Fibroblast of the aortic adventitia (primary cell): ENCODE data around the gene SLC37A1. TPM values are rescaled to one million over a fixed set of nuclear protein-coding genes. Genes with fewer than 3 reads are reported as not detected.

ENCODE experiments used
- DNase-seq: peaks from one replicate; pipeline ENCODE4 v3.0.0-alpha.2; 2010; ENCODE audit warnings: low read depth
- H3K4me3 ChIP-seq: 2 replicates; pipeline ENCODE4 v1.5.1; 2011; ENCODE audit warnings: low read depth, mild to moderate bottlenecking, control low read depth, low read length, moderate library complexity
- total RNA-seq: library from RNA; depleted of rRNA; stranded (reverse); fragments of >200 nt; gene quantifications from 2 replicates; pipeline ENCODE4 v1.2.3, GENCODE V29; 2012; ENCODE audit warnings: low replicate concordance
- TF ChIP-seq, protein P1 (sequence below): IDR thresholded peaks from 2 replicates; pipeline ENCODE4 v1.5.1; 2011; ENCODE audit warnings: mild to moderate bottlenecking, low read length, control low read depth, inconsistent platforms; ENCODE audit not compliant: insufficient read depth

SLC37A1 gene
- total RNA-seq, 1 donor: 0.27 TPM

GRCh38 chr21:42541174-42541573 is 27.5 kb downstream of the SLC37A1 start:
- DNase-seq: no peak
- H3K4me3 ChIP-seq: no peak overlapping the region
- TF ChIP-seq, protein P1, sequence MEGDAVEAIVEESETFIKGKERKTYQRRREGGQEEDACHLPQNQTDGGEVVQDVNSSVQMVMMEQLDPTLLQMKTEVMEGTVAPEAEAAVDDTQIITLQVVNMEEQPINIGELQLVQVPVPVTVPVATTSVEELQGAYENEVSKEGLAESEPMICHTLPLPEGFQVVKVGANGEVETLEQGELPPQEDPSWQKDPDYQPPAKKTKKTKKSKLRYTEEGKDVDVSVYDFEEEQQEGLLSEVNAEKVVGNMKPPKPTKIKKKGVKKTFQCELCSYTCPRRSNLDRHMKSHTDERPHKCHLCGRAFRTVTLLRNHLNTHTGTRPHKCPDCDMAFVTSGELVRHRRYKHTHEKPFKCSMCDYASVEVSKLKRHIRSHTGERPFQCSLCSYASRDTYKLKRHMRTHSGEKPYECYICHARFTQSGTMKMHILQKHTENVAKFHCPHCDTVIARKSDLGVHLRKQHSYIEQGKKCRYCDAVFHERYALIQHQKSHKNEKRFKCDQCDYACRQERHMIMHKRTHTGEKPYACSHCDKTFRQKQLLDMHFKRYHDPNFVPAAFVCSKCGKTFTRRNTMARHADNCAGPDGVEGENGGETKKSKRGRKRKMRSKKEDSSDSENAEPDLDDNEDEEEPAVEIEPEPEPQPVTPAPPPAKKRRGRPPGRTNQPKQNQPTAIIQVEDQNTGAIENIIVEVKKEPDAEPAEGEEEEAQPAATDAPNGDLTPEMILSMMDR: no peak

DNA sequence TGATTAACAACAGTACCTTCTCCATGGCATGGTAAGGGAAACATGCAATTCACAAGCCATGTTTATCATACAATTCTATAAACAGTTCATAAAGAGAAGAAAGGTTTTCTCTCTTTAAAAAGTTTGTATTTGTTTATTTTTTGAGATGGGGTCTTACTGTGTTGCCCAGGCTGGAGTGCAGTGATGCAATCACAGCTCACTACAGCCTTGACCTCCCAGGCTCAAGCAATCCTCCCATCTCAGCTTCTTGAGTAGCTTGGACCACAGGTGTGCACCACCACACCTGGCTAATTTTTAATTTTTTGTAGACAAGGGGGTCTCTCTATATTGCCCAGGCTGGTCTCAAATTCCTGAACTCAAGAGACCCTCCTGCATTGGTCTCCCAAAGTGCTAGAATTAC is 28.0 kb downstream of the SLC37A1 start:
- no peak for DNase-seq
- H3K4me3 ChIP-seq: no peak overlapping the region
- TF ChIP-seq, protein P1: no peak

GRCh38 chr21:42542196-42542595 is 28.5 kb downstream of the SLC37A1 start:
- no peak overlapping the region for H3K4me3 ChIP-seq
- TF ChIP-seq, protein P1: no peak
- DNase-seq: no peak

GRCh38 chr21:42542596-42542995 is 28.9 kb downstream of the SLC37A1 start:
- TF ChIP-seq, protein P1: no peak

DNA sequence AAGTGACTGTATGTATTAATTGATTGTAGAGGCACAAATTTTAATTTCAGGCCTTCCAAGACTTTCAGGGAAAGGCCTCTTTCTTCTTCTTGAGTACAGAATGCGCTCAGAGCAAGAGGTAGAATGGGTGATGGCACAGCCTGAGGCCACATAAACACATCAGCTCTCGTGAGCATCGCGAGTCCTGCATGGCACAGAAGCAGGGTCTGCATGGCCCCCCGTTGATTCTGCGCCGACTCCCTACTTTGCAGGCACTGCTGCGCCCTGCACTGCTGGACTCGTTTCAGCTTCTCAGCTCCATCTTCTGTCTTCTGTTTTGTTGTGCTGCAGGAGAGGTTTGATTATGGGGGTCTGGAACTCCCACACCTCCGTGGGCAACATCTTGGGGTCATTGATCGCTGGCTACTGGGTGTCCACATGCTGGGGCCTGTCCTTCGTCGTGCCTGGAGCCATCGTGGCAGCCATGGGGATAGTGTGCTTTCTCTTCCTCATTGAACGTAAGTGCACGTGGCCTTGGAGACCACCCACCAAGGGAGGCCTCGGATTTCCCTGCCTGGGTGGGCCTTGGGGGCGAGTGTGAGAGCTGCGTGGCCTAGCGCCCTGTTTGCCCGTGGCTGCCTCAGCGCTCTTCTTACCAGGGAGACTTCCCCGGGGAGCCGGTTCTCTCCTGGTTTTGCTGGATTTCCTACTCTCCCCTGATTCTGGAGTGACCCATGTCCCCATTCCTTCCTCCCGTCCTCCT is 29.6 kb downstream of the SLC37A1 start:
- H3K4me3 ChIP-seq: no peak overlapping the region
- TF ChIP-seq, protein P1: no peak
- DNase-seq: no peak

More at GRCh38 chr21:42542596-42542995, 28.9 kb downstream of the SLC37A1 start:
- DNase-seq: no peak
- H3K4me3 ChIP-seq: no peak overlapping the region

DNA sequence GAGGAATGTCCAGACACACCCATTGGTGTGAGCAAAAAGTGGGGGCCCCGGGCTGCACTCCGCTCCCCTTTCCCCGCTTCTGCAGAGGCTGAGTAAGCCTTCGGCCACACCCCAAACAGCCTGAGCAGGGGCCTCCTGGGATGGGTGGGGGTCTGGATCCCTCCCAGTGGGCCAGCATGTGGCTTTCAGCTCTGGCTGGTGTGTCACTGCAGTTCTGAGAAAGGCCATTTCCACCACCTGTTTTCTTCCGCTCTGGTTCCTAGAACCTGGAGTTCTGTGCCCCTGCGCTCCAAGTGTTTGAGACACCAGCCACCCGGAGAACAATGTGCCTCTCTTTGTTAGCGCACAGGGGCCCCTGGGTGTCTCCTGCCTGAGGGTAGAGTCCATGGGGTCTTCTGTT is 30.9 kb downstream of the SLC37A1 start:
- DNase-seq: no peak
- H3K4me3 ChIP-seq: no peak overlapping the region
- TF ChIP-seq, protein P1: no peak

GRCh38 chr21:42545317-42545716 is 31.7 kb downstream of the SLC37A1 start:
- TF ChIP-seq, protein P1: no peak
- DNase-seq: no peak
- no peak overlapping the region for H3K4me3 ChIP-seq
